Activated gamma-delta T cell treated with Interleukin-2 at 50 U/mL for 16 hours (primary cell): ENCODE data around the gene CPA1.

Source experiments
- DNase-seq: peaks from one replicate; pipeline ENCODE4 v3.0.0-alpha.2; 2020

CPA1 gene

DNA sequence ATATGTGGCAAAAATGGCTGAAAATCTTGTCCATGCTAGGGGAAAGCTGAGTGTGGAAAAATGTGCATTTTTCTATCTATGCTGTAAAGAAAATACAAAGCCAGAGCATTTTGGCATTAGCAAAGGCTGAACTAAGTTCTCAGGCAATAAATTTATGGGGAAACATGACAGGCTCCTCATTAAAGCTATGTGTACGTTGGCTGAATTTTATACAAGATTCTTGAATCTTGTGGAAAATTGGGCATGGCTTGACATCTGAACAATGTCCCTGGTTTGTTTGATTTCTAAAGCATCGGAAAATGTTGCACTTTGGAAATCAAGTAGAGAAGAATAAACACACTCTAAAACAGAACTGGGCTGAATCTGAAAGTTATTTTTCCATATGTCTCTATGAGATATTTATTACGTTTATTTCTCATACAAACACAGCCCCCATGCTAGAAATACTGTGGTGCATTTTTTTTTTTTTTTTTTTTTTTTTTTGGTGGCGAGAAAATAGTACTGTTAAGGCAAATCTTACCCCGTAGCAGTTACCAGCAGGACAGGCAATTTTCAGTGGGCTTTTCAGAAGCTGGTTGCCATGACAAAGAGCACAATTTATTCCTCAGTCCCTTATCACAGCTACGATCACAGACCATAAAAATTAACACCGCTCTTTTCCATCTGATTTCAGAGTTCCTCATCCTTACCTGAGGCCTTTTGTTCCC, 16.9 kb downstream of the CPA1 start:
- DNase-seq: no peak

DNA sequence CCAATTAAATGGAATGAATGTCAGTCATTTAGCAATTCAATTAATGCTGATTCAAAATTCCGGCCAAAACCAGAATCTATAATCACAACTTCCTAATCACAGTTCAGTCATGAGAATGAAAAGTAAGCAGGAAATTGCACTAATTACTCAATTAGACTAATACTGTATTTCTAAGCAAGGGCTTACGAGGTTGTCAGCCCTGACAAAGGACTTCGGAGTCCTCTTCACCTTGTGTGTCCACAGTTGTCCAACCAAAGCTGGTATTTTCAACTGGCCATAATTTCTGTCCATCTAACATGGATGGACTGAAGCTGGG, 17.4 kb downstream of the CPA1 start:
- DNase-seq: no peak

DNA sequence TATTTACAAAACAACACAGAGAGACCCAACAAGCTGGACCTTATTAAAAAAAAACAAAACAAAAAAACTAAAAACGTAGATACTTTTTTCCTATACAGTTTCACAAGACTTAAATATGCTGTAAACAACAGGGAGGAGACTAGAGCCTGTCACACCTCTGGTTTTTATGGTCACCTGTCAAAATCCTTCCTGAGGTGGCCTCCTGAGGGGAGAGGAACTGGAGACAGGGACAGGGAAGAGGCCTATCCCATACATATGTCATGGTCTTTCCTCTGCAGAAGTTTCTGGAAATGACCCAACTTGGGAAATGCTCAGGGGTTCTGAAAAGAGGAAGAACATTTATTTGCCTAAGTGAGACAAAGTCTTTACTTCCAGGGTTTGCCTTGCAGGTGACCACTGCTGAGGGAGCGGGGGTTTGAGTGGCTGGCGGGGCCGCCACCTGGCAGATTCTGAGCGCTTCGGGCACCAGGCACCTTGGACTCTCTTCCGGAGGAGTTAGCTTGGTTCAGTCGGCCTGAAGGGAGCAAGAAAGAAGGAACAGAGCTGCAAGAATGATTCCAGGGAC, 18.3 kb downstream of the CPA1 start:
- no peak for DNase-seq

DNA sequence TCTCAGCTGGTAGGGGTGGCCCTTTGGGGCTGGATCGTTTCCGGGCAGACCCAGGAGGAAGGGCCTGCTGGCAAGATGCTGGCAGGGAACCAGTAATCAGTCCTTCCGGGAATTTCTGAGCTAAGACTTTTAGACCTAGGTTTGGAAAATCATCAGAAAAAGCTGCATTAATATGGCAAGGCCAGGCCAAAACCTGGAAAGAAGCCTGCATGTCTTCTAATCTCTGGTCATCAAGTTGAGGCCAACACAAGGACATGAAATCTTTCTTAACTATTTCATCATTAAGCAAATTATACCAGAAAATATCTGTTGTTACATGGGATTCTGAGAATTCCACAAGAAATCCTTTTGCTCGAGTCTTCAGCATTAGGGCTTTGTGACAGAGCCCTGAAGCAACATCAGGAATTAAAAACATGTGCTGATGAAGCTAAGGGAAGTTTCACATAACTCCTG, 19.9 kb downstream of the CPA1 start:
- DNase-seq: no peak

DNA sequence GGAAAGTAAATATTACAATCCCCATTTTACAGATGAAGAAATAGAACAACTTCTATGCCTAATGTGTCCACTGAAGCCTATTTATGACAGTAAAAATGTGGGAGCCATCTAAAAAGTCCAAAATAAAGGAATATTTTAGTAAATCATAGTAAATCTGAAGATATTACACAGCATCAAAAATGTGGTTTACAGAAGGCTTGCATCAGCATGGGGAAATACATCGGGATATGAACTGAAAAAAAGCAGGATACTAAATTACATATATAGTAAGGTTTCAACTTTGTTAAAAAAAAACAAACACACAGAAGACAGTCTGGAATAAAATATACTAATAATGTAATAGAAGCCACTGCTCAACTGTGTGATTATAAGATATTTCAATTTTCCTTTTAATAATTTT, 20.8 kb downstream of the CPA1 start:
- no peak for DNase-seq

DNA sequence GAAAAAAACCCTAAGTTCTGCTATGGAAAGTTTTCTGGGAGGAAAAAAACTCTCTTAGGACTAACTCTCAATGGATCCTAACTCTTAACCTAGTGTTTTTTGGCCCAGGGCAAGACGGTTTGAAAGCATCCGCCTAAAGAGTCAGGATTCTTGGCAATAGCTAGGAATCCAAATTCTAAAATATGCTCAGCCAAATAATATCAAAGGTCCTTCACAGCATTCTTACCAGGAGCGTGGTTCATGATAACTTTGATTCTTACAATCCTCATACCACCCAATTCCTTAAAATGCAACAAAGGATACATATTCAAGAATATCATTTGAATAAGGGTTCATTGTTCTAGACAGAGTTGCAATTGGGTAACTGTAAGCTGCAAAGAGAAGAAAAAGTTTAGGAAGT, 21.3 kb downstream of the CPA1 start:
- no peak for DNase-seq

DNA sequence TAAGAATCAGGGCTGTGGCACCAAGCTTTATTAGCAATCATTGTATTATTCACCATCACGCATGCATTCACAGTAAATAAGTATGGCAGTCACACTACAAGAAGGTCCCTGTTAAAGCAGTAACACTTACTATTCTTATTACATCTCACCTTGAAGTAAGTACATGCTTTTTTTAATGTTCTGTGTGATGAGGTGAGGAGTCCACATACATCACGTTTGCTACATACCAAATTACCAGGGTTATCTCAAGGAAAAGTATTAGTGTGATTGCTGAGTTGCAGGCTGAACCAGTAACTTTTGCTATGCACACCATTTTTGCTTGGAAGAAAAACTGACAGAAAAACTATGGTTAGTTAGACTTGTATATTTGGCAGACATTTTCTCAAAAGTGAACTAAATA, 24.7 kb downstream of the CPA1 start:
- no peak for DNase-seq

DNA sequence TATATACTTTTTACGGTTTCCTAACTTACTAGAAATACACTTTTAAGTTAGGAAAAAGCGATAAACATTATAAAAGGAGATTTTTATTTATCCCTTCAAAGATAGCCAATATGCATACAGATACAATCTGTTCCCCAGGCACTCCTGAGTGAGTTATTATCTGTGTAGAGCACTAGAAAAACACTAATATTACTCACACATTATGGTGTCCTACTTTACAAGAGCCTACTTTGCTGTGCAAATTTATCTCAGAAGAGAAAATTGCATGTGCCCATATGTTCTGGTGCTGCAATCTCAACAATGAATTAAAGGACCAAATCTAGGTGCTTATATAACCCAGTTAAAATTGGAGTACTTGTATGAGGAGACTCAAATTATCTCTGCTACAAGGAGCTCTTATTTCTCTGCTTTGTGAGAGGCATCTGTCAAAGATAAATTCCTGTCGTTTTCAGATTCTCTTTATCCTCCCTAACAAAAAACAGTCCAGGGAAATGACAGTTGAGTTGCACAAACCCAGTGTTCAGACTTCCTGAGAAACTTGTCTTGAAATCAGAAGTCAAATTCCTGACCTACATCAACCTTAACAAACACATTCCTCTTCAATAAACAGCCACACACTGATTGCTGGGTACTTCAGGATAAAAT, 28.9 kb downstream of the CPA1 start:
- no peak for DNase-seq

DNA sequence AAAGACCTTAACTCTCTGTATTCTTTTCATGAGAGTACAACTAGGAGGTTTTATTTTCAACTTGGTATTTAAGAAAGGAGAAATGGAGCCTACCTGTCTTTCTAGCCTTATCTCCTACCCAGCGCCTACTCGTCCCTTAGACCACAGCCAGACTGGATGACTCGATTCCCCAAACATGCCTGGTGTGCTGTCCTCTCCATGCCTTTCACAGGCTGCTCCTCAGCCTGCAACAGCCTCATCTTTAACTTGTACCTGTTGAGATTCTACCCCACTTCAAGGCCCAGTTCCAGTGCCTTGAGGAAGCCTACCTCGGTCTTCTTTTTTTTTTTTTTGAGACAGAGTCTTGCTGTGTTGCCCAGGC, 29.4 kb downstream of the CPA1 start:
- no peak for DNase-seq

DNA sequence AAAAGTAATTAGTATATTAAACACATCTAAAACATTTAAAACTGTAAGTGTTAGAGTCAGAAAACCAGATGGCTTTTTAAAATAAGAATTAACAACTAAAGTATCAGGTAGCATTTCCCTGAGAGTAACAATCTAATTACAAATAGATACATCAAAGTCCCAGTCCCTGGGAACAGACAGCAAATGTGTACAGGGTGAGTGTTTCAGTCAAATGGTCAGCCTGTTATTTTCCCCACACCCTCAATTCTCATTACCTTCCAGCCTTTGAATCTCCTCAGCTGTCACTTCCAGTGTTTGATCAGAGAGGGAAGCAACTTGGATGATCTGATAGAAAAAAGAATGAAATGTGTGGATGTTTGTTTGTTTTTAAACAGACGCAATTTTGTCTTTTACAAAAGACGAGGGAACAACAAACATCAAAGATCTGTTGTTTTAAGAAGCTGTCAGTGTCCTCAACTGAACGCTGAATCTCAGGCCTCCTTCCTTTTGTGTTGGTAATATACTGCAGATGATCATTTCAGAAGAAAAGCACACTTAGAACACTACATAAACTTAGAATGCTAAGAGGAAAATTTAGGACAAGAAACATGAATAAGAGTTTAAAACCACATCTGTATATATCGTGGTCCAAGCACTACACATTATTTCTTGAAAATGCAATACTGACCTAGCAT, 30.7 kb downstream of the CPA1 start:
- DNase-seq: no peak

DNA sequence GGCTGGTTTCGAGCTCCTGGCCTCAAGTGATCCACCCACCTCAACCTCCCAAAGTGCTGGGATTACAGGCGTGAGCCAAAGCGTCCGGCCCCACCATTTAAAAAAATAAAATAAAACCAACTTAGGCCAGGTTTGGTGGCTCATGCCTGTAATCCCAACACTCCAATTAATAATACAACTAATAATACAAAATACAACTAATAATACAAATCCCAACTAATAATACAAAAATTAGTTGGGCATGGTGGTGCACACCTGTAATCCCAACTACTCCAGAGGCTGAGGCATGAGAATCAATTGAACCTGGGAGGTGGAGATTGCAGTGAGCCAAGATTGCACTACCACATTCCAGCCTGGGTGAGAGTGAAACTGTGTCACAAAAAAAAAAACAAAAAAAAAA, 32.9 kb downstream of the CPA1 start:
- no peak for DNase-seq

DNA sequence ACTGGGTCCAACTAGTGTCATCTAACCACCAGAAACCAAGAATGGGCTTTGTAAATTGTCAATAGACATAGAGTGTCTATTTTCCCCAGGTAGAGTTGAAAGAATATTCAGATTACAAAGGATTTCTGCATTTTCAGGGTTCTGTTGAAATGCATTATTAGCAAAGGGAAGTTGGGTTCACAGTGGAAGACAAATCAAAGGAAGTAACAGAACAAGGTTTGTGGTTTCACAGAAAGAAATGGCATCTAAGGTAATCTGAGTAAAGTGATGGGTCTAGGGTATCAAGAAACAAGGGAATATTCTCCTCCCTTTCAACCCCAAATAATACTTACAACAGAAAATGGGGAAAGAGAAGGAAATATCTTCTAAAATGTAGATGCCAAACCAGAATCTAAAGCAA, 34.7 kb downstream of the CPA1 start:
- no peak for DNase-seq

DNA sequence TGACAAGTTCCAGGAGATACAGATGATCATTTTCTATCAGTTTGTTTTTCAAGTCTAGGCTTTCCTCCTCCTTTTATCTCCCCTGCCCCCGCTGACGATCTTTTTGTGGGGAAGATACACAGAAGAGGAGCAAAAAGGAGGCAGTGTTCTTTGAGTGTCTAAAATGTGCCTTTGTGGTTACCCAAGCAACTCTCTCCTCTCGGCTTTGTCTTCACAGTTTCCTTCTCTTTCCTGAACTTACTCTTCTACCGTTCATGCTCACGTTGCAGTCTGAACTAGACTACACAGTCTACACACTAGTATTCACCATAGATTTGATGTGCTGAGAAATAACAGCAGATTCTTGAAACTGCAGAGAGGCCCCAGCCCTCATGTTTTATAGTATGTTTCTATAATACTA, 36.9 kb downstream of the CPA1 start:
- no peak for DNase-seq

DNA sequence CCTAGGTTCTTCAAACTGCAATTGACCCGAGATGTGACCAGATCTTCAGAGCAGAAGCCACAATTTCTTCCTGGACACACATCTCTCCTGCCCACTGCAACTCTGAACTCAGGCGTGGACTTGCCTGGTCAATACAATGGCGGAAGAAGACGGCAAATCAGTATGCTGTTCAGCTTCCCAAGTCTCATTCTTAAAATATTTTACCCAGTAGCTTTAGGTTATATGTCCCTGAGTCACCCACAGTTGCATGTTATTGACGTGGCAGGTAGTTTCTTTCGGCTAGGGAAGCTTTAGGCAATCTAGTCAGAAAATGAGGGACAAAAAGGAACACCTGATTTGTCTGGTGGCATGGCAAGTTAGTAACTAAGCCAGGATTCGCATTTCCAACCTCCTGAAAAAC, 38.0 kb downstream of the CPA1 start:
- DNase-seq: no peak

DNA sequence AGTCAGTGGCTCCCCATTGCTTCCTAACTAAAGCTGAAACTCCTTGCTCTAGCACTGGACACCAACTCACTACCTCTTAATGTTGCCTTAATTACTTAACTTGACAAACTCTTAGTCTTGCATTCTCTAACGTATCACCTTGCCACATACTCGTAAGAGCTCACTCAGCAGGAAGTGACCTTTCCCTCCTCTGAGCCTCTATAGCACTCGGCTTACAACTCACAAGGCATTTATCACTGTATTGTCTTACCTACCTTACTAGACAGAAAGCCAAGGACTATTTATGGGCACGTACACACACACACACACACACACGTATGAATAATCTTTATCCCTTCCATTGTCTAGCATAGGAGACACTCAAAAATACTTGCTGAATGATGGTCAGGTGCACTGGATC, 39.4 kb downstream of the CPA1 start:
- no peak for DNase-seq

DNA sequence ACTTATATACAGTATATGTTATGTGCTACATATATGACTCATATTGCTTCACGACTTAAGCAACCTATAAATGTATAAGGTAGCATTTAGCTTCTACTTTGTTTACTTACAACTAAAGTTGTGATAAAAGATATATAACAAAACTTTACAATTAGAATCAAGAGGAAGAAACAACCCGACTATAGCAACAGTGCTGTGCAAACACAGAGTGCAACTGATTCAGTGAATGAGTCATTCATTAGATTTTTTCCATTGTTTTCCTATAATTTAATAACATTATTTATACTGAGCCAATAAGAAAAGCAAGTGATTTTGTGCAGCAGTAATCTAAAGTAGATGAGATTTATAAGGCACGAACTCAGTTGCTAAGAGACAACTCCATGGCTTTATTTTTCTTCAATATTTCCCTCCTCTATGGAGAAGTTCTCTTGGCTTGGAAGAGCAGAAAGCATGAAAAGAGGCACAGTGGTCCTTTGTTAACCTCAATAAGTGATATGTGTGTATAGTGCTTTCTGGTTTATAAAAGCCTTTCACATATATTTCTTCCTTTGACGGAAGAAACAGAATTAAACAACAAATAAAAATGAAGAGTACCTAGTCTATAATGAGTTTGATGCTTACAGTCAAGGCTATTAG, 40.8 kb downstream of the CPA1 start:
- no peak for DNase-seq

DNA sequence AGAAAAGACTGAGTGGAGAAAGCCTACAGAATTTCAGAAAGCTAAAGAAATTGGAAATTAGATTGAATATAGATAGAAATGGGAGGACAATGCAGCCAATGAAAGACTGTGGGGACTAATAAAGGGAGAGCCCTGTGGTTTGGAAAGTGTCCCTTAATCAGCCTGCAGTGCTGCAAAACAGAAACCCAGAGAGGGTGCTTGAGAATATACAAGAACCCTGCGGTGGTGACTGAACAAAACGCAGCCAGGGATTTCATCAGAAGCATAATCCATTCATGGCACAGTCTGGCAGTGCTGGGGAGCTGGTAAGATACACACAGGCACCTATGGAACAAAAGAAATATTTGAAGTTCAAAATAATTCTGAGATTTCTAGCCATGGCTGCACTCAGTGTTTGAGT, 41.4 kb downstream of the CPA1 start:
- no peak for DNase-seq

DNA sequence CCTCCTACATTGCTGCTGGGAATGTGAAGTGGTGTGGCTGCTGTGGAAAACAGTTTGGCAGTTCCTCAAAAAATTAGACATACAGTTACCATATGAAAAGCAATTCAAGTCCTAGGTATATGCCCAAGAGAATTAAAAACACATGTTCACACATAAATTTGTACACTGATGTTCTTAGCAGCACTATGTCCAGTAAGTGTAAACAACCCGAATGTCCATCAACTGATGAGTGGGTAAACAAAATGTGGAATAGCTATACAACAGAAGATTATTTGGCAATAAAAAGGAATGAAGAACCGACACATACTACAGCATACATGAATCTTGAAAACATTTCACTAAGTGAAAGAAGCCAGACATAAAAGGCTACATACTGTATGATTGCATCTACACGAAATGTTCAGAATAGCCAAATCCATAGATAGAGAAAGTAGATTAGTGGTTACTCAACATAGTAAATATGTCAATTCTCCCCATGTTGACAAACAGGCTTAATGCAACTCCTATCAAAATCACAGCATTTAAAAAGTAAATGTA, 43.3 kb downstream of the CPA1 start:
- DNase-seq: no peak

DNA sequence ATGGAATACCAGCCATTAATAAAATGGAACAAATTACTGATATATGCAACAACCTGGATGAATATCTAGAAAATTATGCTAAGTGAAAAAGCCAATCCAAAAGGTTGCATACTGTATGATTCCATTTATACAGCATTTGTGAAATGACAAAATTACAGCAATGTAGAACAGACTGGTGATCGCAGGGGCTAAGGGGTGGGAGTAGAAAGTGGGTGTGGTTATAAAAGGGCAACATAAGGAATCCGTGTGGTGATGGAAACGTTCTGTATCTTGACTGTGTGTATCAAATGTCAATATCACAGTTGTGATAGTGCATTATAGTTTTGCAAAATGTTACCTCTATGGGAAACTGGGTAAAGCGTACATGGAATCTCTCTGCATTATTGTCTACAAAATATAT, 45.5 kb downstream of the CPA1 start:
- DNase-seq: no peak

DNA sequence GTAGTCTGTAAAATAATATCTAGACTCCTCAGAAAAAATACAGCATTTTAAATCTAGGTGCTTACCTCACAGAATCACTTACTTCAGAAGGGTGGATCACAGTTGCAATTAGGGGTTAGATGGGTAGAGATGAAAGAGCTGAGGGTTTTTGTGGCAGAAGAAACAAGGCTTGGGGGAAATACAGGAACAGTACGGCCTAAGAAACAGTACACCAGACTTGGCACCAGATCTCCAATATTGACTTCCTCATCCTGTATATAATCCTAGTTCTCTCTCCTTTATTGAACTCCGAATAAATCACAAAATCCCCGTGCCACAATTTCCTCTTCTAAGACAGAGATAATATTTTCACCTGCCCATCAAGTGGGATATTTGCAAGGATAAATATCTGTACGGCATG, 46.3 kb downstream of the CPA1 start:
- no peak for DNase-seq

DNA sequence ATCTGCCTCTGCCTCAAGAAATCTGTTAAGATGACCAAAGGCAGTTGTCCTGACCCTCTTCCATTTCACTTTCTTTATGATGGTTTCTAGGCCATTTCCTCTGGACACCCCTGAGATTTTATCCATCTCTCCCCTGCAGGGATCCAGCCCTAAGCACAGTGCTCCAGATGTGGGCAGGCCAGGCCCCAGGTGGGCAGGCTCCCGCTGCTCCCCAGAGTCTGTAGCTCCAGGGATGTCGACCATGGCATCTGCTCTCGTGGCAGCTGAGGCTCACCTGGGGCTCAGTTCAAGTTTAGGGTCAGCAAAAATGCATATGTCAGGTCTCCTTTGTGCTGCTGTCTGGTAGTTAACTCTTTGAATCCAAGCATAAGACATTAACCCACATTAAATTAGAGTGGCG, 48.7 kb downstream of the CPA1 start:
- no peak for DNase-seq

DNA sequence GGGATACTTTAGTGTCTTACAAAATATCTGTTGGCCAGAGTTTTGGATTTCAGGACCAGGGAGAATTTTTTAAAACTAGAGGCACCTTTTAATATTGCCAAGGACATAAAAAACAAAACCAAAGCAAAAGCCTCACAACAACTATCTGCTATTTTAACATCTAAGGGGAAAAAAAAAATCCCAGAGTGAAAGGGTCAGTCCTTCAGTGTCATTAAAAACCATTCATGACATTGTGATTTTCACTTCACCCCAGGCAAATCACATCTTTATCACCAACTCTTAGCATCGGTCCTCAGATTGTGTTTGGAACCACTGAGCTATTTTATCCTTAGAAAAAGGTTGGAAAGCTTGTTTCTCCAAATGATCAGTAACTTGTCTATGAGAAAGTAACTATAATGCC, 49.8 kb downstream of the CPA1 start:
- no peak for DNase-seq

DNA sequence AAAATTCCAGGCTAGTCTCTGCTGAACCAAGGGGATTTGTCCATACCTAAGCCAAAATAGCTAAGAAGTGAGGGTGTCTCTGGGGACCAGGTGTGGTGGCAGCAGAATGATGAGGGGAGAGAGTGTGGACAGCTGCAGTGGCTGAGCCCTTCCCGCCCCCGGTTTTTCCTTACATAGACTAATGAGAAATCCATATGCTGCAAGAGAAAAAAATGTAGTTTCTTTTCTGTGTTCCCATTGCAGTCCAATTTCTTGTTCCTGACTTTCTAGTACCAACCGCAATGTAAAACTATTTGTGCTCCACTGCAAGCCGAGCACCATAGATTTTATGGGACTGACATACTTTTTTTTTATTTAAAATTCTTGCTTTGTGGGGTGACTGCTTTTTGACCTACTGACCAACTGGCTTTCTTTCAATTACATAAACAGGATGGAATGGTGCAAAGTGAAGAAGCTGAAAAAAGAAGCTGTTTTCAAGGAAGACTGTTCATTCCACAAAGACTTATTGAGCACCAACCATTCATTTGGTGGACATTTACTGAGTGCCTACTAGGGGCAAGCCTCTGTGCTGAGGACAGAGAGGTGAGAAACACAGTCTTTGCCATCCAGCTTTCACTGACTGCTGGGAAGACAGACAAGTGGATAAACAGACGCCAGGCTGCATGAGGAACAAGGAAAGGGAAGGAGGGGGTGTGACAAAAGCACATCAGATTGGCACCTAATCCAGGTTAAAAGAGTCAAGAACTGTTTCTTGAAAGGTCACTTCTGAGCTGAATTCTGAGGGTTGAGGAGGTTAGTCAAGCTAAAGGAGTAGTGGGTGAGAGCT, 50.8 kb downstream of the CPA1 start:
- no peak for DNase-seq
